ENCODE data around the gene RPL31. TPM values are rescaled to one million over a fixed set of nuclear protein-coding genes. Genes with fewer than 3 reads are reported as not detected.

The RPL31 gene
- total RNA-seq, 1 donor from 2014 or later = 1,335 TPM

DNA sequence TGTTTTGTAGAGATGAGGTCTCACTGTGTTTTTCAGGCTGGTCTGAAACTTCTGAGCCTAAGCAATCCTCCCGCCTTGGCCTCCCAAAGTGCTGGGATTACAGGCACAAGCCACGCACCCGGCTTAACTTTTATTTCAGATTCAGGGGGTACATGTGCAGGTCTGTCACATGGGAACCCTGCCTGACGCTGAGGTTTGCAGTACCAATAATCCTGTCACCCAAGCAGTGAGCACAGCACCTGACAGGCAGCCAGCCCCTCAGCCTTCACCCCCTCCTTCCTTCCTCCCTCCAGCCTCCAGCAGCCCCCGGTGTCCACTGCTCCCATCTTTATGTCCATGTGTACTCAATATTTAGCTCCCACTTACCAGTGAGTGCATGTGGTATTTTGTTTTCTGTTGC lies 46.0 kb upstream of the RPL31 start:
- no peaks in the 10 kb centered on the region for H3K36me3 Mint-ChIP-seq (ENCODE audit: unreplicated experiment)
- no peaks in the 10 kb centered on the region for H3K9me3 Mint-ChIP-seq (ENCODE audit: unreplicated experiment)
- no peak for DNase-seq (ENCODE audit: extremely low spot score, unreplicated experiment)
- no peak overlapping the region for H3K27ac Mint-ChIP-seq (ENCODE audit: unreplicated experiment)
- no peaks in the 10 kb centered on the region for H3K27me3 Mint-ChIP-seq (ENCODE audit: unreplicated experiment)
- TF ChIP-seq, protein P1, sequence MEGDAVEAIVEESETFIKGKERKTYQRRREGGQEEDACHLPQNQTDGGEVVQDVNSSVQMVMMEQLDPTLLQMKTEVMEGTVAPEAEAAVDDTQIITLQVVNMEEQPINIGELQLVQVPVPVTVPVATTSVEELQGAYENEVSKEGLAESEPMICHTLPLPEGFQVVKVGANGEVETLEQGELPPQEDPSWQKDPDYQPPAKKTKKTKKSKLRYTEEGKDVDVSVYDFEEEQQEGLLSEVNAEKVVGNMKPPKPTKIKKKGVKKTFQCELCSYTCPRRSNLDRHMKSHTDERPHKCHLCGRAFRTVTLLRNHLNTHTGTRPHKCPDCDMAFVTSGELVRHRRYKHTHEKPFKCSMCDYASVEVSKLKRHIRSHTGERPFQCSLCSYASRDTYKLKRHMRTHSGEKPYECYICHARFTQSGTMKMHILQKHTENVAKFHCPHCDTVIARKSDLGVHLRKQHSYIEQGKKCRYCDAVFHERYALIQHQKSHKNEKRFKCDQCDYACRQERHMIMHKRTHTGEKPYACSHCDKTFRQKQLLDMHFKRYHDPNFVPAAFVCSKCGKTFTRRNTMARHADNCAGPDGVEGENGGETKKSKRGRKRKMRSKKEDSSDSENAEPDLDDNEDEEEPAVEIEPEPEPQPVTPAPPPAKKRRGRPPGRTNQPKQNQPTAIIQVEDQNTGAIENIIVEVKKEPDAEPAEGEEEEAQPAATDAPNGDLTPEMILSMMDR (IDR thresholded peaks at IDR 0.05) = no peak
- H3K4me3 Mint-ChIP-seq (ENCODE audit: unreplicated experiment) = no peak overlapping the region
- H3K4me1 Mint-ChIP-seq (ENCODE audit: unreplicated experiment) = no peaks in the 10 kb centered on the region

DNA sequence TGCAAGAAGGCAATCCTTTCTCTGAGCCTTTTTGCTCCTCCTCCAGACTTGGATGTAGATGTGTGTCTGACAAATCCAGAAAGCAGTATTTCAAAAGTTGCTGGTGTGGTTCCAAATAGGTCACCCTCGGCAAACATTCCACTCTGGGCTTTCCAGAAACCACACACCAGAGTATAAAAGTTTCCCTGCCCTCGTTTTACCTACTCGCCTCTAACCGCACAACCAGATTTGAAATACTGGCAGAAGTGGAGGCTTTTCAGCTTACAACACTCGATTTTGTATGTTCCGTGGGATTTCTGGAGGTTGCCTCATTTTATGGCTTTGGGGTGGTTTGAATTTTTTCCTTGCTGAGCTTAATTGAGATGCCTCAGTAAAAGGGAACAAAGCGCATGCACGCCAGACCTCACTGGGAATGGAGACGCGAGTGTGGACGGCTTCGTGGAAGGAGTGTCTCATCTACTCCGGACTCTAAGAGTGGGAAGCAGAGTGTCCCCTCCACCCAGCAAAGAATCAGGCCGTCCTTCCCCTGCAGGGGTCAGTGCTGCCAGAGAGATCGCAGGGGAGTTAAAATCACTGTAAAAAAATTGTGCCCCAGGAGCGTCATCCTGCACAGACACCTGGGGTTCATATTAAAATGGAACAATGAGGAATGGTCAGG lies 44.0 kb upstream of the RPL31 start:
- H3K27me3 Mint-ChIP-seq (ENCODE audit: unreplicated experiment) = no peaks in the 10 kb centered on the region
- TF ChIP-seq, protein P1 (IDR thresholded peaks at IDR 0.05) = no peak
- DNase-seq (ENCODE audit: extremely low spot score, unreplicated experiment) = no peak
- no peak overlapping the region for H3K4me3 Mint-ChIP-seq (ENCODE audit: unreplicated experiment)
- no peaks in the 10 kb centered on the region for H3K4me1 Mint-ChIP-seq (ENCODE audit: unreplicated experiment)
- H3K9me3 Mint-ChIP-seq (ENCODE audit: unreplicated experiment) = no peaks in the 10 kb centered on the region
- H3K36me3 Mint-ChIP-seq (ENCODE audit: unreplicated experiment) = no peaks in the 10 kb centered on the region
- no peak overlapping the region for H3K27ac Mint-ChIP-seq (ENCODE audit: unreplicated experiment)

DNA sequence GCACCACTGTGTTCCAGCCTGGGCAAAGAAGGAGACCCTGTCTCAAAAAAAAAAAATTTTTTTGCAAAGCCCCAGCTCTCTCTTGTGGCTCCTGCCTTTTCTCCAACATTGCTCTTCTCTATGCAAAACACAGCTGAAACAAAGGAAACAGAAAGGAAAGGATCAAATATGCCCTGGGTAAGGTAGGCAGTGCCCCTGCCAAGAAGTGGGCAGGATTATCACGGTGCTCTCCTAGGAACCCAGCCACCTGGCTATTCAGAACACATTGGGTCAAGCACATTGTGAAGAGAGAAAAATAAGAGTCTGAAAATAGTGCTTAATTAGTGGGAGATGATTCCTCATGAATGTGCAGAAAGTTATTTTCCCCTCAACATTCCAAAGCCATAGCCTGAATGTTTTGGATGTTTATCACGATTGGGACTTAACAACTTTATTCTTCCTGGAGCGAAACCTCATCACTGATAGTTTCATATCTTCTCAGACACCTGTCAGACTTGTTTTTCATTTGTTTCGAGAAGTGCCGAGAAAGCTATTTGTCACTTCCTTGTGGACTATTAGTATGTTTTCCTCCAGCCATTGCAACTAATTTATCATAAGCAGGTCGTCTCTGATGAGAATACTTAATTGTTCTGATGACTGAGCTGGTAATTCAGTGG lies 42.7 kb upstream of the RPL31 start:
- Mint-ChIP-seq H3K4me1 (ENCODE audit: unreplicated experiment) (no peaks in the 10 kb centered on the region), H3K9me3 (ENCODE audit: unreplicated experiment) (no peaks in the 10 kb centered on the region), H3K27me3 (ENCODE audit: unreplicated experiment) (no peaks in the 10 kb centered on the region), H3K36me3 (ENCODE audit: unreplicated experiment) (no peaks in the 10 kb centered on the region), H3K4me3 (ENCODE audit: unreplicated experiment) (no peak overlapping the region), H3K27ac (ENCODE audit: unreplicated experiment) (no peak overlapping the region)
- no peak for DNase-seq (ENCODE audit: extremely low spot score, unreplicated experiment)
- TF ChIP-seq, protein P1 (IDR thresholded peaks at IDR 0.05) = no peak

DNA sequence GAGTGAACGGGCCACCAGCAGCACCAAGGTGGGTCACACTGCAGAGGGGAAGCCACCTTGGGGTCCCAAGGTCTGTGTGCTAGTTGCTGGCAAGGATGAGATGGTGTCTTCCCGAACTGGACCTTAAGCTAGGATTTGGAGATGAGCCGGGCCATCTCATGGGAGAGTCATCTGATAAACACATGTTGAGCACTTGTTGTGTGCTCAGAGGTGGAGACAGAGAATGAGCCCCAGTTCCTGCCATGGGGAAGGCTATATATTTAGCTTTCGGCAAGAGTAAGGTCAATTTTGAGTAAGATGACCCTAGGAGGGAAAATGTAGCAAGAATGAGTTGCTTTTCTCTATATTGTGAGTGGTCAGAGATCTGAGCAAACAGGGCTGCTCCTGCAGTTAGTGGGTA lies 41.4 kb upstream of the RPL31 start:
- no peaks in the 10 kb centered on the region for H3K9me3 Mint-ChIP-seq (ENCODE audit: unreplicated experiment)
- H3K4me3 Mint-ChIP-seq (ENCODE audit: unreplicated experiment) = no peak overlapping the region
- H3K36me3 Mint-ChIP-seq (ENCODE audit: unreplicated experiment) = peaks cover 3% of the 10 kb centered on the region
- TF ChIP-seq, protein P1 (IDR thresholded peaks at IDR 0.05) = no peak
- no peaks in the 10 kb centered on the region for H3K4me1 Mint-ChIP-seq (ENCODE audit: unreplicated experiment)
- no peaks in the 10 kb centered on the region for H3K27me3 Mint-ChIP-seq (ENCODE audit: unreplicated experiment)
- no peak for DNase-seq (ENCODE audit: extremely low spot score, unreplicated experiment)
- no peak overlapping the region for H3K27ac Mint-ChIP-seq (ENCODE audit: unreplicated experiment)

DNA sequence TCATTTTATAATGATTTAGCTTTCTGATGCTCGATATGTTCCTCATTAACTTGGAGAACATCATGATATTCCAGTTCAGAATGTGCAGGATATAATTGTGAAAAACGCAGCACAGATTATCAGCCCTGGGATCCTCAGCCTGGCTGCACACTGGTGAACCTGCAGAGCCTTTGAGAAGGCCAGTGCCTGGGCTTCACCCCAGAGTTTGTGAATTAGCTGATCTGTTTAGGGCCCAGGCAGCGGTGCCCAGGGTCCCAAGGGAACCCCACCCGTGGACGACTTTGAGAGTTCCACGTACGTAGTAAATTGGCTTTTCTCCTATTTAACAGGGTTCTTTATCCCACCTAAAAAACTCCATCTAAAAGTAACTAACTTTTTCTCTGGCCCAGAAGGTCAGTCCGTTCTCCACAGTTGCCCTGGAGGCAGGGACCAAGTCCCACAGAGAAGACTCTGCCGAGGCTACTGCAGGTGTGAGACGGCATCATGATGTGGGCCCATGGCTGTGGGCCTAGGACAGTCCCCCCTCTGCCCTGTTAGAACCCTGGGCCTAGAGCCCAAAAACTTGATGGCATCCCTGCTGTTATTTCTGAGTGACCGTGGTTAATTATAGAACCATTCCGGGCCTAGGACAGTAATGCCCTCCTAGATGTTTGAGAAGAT lies 39.6 kb upstream of the RPL31 start:
- no peaks in the 10 kb centered on the region for H3K4me1 Mint-ChIP-seq (ENCODE audit: unreplicated experiment)
- TF ChIP-seq, protein P1 (IDR thresholded peaks at IDR 0.05) = no peak
- no peak overlapping the region for H3K27ac Mint-ChIP-seq (ENCODE audit: unreplicated experiment)
- H3K27me3 Mint-ChIP-seq (ENCODE audit: unreplicated experiment) = no peaks in the 10 kb centered on the region
- peaks cover 8% of the 10 kb centered on the region for H3K36me3 Mint-ChIP-seq (ENCODE audit: unreplicated experiment)
- DNase-seq (ENCODE audit: extremely low spot score, unreplicated experiment) = no peak
- no peaks in the 10 kb centered on the region for H3K9me3 Mint-ChIP-seq (ENCODE audit: unreplicated experiment)
- no peak overlapping the region for H3K4me3 Mint-ChIP-seq (ENCODE audit: unreplicated experiment)

Measured in osteocyte (in vitro differentiated cells).